Measurements from ENCODE around the gene VDAC2. TPM values are rescaled to one million over a fixed set of nuclear protein-coding genes. Genes with fewer than 3 reads are reported as not detected.
A peak's percentile ranks its signal among the peaks of the same experiment; 100 is the strongest.
"Not testable (repeated sequence)": the region's sequence is repeated elsewhere in the genome, so short reads cannot be mapped to it uniquely, and the experiment has no call there.

VDAC2 gene
- total RNA-seq, 1 donor from 2014 or later: 219 TPM

- no peaks in the 10 kb centered on the region for H3K9me3 Mint-ChIP-seq
Measured at GRCh38 chr10:75203724-75204123, 6.9 kb upstream of the VDAC2 start.

DNA sequence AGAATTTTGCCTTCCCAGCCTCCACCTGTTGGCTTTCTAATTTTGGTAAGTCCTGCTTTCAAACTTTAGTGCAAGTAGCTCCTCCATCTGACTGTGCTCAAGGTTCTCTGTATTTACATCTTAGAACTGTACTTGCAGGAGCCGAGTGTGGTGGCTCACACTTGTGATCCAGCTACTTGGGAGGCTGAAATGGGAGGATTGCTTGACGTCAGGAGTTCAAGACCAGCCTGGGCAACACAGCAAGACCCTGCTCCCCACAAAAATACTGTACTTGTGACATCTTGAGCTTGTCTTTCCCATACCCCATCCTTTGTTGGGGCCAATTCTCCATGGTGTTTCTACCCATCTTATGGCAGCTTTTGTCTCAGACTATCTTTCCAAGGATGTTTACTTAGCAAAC, 4.7 kb upstream of the VDAC2 start:
- DNase-seq (ENCODE audit: low spot score): no peak
- peaks cover 17% of the 10 kb centered on the region for H3K4me1 Mint-ChIP-seq (ENCODE audit: low read depth)
- H3K4me3 Mint-ChIP-seq (ENCODE audit: low read depth): no peak overlapping the region
- no peaks in the 10 kb centered on the region for H3K9me3 Mint-ChIP-seq
- H3K27ac Mint-ChIP-seq: no peak overlapping the region
- intact Hi-C loops (cut with micrococcal nuclease): no loop called here
- H3K27me3 Mint-ChIP-seq (ENCODE audit: low read depth): no peaks in the 10 kb centered on the region
- no peaks in the 10 kb centered on the region for H3K36me3 Mint-ChIP-seq (ENCODE audit: low read depth)

More at GRCh38 chr10:75203724-75204123, 6.9 kb upstream of the VDAC2 start:
- Mint-ChIP-seq H3K4me1 (ENCODE audit: low read depth) (peaks cover 12% of the 10 kb centered on the region), H3K27ac (no peak overlapping the region), H3K4me3 (ENCODE audit: low read depth) (no peak overlapping the region), H3K36me3 (ENCODE audit: low read depth) (no peaks in the 10 kb centered on the region), H3K27me3 (ENCODE audit: low read depth) (no peaks in the 10 kb centered on the region)
- no peak for DNase-seq (ENCODE audit: low spot score)
- intact Hi-C loops (cut with micrococcal nuclease): no loop called here

DNA sequence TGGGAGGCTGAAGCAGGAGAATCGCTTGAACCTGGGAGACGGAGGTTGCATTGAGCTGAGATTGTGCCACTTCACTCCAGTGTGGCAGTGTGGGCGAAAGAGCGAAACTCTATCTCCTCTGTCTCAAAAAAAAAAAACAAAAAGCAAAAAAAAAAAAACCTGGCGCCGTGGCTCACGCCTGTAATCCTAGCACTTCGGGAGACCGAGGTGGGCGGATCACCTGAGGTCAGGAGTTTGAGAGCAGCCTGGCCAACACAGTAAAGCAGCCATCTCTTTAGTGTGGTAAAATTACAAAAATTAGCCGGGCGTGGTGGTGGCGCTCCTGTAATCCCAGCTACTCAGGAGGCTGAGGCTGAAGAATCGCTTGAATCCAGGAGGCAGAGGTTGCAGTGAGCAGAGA, 4.0 kb upstream of the VDAC2 start:
- H3K27me3 Mint-ChIP-seq (ENCODE audit: low read depth); H3K27ac Mint-ChIP-seq; H3K36me3 Mint-ChIP-seq (ENCODE audit: low read depth); H3K4me3 Mint-ChIP-seq (ENCODE audit: low read depth); DNase-seq (ENCODE audit: low spot score); intact Hi-C loops (cut with micrococcal nuclease); H3K9me3 Mint-ChIP-seq: not testable (repeated sequence)
- peaks cover 20% of the 10 kb centered on the region for H3K4me1 Mint-ChIP-seq (ENCODE audit: low read depth)

DNA sequence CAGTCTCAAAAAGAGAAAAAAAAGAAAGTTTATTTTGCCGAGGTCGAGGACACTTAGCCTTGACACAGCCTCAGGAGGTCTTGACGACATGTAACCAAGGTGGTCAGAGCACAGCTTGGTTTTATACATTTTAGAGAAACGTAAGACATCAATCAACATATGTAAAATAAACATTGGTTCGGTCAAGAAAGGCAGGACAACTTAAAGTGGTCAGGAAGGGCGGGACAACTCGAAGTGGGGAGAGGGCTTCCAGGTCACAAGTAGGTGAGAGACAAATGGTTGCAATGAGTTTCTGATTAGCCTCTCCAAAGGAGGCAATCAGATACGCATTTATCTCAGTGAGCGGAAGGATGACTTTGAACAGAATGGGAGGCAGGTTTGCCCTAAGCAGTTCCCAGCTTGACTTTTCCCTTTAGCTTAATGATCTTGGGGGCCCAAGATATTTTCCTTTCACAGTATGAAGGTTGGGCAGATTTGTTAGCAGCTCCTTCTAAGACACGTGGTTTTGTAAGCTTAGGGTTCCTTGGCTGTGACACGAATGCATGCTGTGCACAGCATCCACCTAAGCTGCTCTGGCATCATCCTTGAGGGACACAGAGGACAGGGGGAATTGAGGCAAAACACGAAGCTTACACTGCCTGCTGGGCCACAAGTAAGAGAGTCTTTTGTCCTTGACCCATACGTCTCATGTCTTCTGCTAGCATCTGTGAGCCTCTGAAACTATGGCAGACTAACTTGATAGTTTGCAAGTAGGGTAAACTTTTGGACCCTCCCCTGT, 3.3 kb upstream of the VDAC2 start:
- Mint-ChIP-seq H3K27ac (peak overlapping the region; percentile 6), H3K27me3 (ENCODE audit: low read depth) (no peaks in the 10 kb centered on the region), H3K36me3 (ENCODE audit: low read depth) (peaks cover 12% of the 10 kb centered on the region), H3K9me3 (no peaks in the 10 kb centered on the region), H3K4me3 (ENCODE audit: low read depth) (no peak overlapping the region), H3K4me1 (ENCODE audit: low read depth) (peaks cover 23% of the 10 kb centered on the region)
- DNase-seq (ENCODE audit: low spot score): no peak
- intact Hi-C loops (cut with micrococcal nuclease): no loop called here

- intact Hi-C loops (cut with micrococcal nuclease): no loop called here
- Mint-ChIP-seq H3K9me3 (no peaks in the 10 kb centered on the region), H3K4me1 (ENCODE audit: low read depth) (peaks cover 27% of the 10 kb centered on the region), H3K27me3 (ENCODE audit: low read depth) (no peaks in the 10 kb centered on the region), H3K27ac (peak overlapping the region; percentile 52), H3K36me3 (ENCODE audit: low read depth) (peaks cover 17% of the 10 kb centered on the region), H3K4me3 (ENCODE audit: low read depth) (no peak overlapping the region)
- no peak for DNase-seq (ENCODE audit: low spot score)
Measured at GRCh38 chr10:75207857-75208144, 2.8 kb upstream of the VDAC2 start.

GRCh38 chr10:75208181-75208580, 2.4 kb upstream of the VDAC2 start:
- no peak for DNase-seq (ENCODE audit: low spot score)
- H3K4me1 Mint-ChIP-seq (ENCODE audit: low read depth): peaks cover 28% of the 10 kb centered on the region
- H3K9me3 Mint-ChIP-seq: no peaks in the 10 kb centered on the region
- intact Hi-C loops (cut with micrococcal nuclease): no loop called here
- H3K4me3 Mint-ChIP-seq (ENCODE audit: low read depth): peak overlapping the region; percentile 47
- H3K27ac Mint-ChIP-seq: peak overlapping the region; percentile 52
- H3K27me3 Mint-ChIP-seq (ENCODE audit: low read depth): no peaks in the 10 kb centered on the region
- H3K36me3 Mint-ChIP-seq (ENCODE audit: low read depth): peaks cover 21% of the 10 kb centered on the region

DNA sequence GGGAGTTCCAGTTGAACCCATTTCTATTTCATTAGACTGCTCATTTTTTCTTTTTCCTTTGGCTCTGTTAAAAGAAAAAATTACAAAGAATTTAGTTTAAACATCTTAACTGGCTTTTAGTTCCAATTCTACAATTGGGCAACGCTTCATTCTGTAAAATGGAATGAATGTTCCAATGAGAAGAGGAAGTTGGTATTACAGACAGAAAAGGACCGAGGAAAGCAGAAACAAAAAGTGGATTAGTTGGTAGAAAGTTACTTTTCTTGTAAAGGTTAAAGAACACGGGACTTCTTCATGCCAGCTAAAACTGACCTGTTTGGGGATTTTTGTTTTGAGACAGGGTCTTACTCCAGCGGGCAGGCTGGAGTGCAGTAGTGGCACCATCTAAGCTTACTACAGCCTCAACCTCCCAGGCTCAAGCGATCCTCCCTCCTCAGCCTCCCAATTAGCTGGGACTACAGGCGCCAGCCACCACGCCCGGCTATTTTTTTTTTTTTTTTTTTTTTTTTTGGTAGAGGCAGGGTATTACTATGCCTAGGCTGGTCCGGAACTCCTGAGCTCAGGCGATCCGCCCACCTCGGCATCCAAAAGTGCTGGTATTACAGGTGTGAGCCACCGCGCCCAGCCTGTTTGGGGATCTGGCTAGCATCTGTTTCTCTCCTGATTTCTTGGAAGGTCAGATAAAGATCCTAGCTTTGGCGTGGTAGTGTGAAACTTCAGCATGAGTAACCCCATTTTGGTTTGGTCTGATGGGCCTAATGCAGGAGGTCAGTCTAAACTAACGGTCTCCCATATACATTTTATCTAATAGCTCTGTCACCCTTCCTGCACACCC, 1.3 kb upstream of the VDAC2 start:
- no peak for DNase-seq (ENCODE audit: low spot score)
- Mint-ChIP-seq H3K4me3 (ENCODE audit: low read depth) (peak overlapping the region; percentile 95), H3K27ac (peak overlapping the region; percentile 100), H3K27me3 (ENCODE audit: low read depth) (no peaks in the 10 kb centered on the region), H3K4me1 (ENCODE audit: low read depth) (peaks cover 32% of the 10 kb centered on the region), H3K9me3 (no peaks in the 10 kb centered on the region), H3K36me3 (ENCODE audit: low read depth) (peaks cover 29% of the 10 kb centered on the region)
- intact Hi-C loops (cut with micrococcal nuclease): no loop called here

DNA sequence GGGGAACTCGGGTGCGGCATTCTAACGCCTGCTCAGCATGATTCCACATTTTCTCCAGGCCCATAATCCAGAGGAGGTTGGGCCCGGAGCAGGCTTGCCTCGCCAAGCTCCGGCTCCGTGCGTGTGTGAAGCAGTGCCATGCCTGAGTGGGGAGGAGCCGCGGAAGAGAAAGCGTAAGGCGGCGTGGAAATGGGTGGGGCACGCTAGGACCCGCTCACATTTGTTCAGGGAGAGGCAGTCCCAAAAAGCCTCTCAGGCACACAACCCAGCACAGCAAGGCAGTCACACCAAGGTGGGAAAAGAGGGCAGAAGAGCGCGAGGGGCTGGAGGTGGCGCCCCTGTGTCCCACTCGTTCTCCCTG, 695 bp upstream of the VDAC2 start:
- peaks cover 35% of the 10 kb centered on the region for H3K36me3 Mint-ChIP-seq (ENCODE audit: low read depth)
- peak overlapping the region; percentile 95 for H3K4me3 Mint-ChIP-seq (ENCODE audit: low read depth)
- peak; percentile 75 for DNase-seq (ENCODE audit: low spot score)
- peaks cover 32% of the 10 kb centered on the region for H3K4me1 Mint-ChIP-seq (ENCODE audit: low read depth)
- H3K27me3 Mint-ChIP-seq (ENCODE audit: low read depth): no peaks in the 10 kb centered on the region
- peak overlapping the region; percentile 100 for H3K27ac Mint-ChIP-seq
- no peaks in the 10 kb centered on the region for H3K9me3 Mint-ChIP-seq
- intact Hi-C loops (cut with micrococcal nuclease): loop anchor here (1.0 to 5.0 kb wide), 7 partner anchors 20 to 623 kb away; partner anchors contain the start of gene KAT6B

- H3K4me1 Mint-ChIP-seq (ENCODE audit: low read depth): peaks cover 34% of the 10 kb centered on the region
- no peaks in the 10 kb centered on the region for H3K9me3 Mint-ChIP-seq
- H3K27me3 Mint-ChIP-seq (ENCODE audit: low read depth): no peaks in the 10 kb centered on the region
- peak overlapping the region; percentile 97 for H3K27ac Mint-ChIP-seq
- peaks cover 43% of the 10 kb centered on the region for H3K36me3 Mint-ChIP-seq (ENCODE audit: low read depth)
- DNase-seq (ENCODE audit: low spot score): peak; percentile 24
- intact Hi-C loops (cut with micrococcal nuclease): loop anchor here (2.0 to 5.0 kb wide), 3 partner anchors 22 to 624 kb away; no protein-coding TSS in a partner anchor
- peak overlapping the region; percentile 97 for H3K4me3 Mint-ChIP-seq (ENCODE audit: low read depth)
Measured at GRCh38 chr10:75211007-75211691, 553 bp downstream of the VDAC2 start.

DNA sequence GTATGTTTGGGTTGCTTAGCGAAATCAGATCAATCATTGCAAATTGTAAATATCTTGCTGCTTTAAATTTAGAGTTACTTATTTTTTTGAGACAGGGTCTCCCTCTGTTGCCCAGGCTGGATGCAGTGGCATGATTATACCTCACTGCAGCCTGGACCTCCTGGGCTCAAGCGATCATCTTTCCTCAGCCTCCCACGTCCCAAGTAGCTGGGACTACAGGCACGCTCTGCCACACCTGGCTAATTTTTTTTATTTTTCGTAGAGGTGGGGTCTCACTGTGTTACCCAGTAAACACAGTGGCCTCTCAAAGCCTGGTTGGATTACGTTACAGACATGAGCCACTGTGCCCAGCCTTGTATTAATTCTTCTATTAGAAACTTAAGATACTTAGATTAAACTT, 1.7 kb downstream of the VDAC2 start:
- peak overlapping the region; percentile 97 for H3K4me3 Mint-ChIP-seq (ENCODE audit: low read depth)
- no peaks in the 10 kb centered on the region for H3K9me3 Mint-ChIP-seq
- no peak for DNase-seq (ENCODE audit: low spot score)
- peaks cover 40% of the 10 kb centered on the region for H3K4me1 Mint-ChIP-seq (ENCODE audit: low read depth)
- peaks cover 54% of the 10 kb centered on the region for H3K36me3 Mint-ChIP-seq (ENCODE audit: low read depth)
- no peaks in the 10 kb centered on the region for H3K27me3 Mint-ChIP-seq (ENCODE audit: low read depth)
- intact Hi-C loops (cut with micrococcal nuclease): loop anchor here (5.0 kb wide), 2 partner anchors 75 to 625 kb away; no protein-coding TSS in a partner anchor
- peak overlapping the region; percentile 12 for H3K27ac Mint-ChIP-seq

DNA sequence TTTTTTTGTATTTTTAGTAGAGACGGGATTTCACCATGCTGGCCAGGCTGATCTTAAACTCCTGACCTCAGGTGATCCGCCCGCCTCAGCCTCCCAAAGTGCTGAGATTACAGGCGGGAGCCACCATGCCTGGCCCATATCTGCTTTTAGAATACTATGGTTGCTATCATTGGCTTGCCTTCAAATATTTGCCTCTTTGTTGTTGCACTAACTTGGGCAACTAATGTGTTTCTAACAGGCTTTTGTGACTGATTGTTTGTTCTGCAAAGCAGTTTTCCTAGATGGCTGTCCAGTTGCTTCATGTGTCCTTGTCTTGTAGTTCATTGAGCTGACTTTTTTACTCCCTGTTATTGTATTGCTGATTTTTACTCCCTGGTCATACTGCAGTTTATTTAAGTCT, 9.7 kb downstream of the VDAC2 start:
- H3K36me3 Mint-ChIP-seq (ENCODE audit: low read depth): peaks cover 87% of the 10 kb centered on the region
- no peaks in the 10 kb centered on the region for H3K27me3 Mint-ChIP-seq (ENCODE audit: low read depth)
- no peak overlapping the region for H3K27ac Mint-ChIP-seq
- H3K4me3 Mint-ChIP-seq (ENCODE audit: low read depth): no peak overlapping the region
- intact Hi-C loops (cut with micrococcal nuclease): no loop called here
- peaks cover 32% of the 10 kb centered on the region for H3K4me1 Mint-ChIP-seq (ENCODE audit: low read depth)
- no peaks in the 10 kb centered on the region for H3K9me3 Mint-ChIP-seq
- DNase-seq (ENCODE audit: low spot score): no peak

- H3K4me3 Mint-ChIP-seq (ENCODE audit: low read depth); H3K9me3 Mint-ChIP-seq; H3K27ac Mint-ChIP-seq; H3K27me3 Mint-ChIP-seq (ENCODE audit: low read depth); intact Hi-C loops (cut with micrococcal nuclease); DNase-seq (ENCODE audit: low spot score): not testable (repeated sequence)
- peaks cover 86% of the 10 kb centered on the region for H3K36me3 Mint-ChIP-seq (ENCODE audit: low read depth)
- H3K4me1 Mint-ChIP-seq (ENCODE audit: low read depth): peaks cover 32% of the 10 kb centered on the region
Measured at GRCh38 chr10:75221492-75221891, 10.9 kb downstream of the VDAC2 start.

DNA sequence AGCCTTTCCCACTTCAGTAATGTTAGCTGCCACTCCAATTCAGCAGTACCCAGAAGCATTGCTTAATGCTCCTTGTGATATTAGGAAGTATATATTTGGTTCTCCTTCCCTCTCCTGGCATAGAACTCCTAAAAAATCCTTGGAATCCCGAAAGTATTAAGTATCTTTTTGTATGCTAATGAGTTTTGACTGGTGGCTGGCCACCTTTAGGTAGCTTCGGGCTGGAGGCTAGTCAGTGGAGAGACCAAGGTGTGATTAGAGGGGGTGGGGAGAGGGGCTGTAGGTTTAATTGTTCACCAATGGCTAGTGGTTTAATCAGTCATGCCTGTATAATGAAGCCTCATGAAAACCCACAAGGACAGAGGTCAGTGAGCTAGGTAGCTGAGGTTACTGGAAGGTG, 12.9 kb downstream of the VDAC2 start:
- peaks cover 28% of the 10 kb centered on the region for H3K4me1 Mint-ChIP-seq (ENCODE audit: low read depth)
- no peak overlapping the region for H3K27ac Mint-ChIP-seq
- no peak overlapping the region for H3K4me3 Mint-ChIP-seq (ENCODE audit: low read depth)
- intact Hi-C loops (cut with micrococcal nuclease): no loop called here
- no peak for DNase-seq (ENCODE audit: low spot score)
- no peaks in the 10 kb centered on the region for H3K27me3 Mint-ChIP-seq (ENCODE audit: low read depth)
- no peaks in the 10 kb centered on the region for H3K9me3 Mint-ChIP-seq
- peaks cover 76% of the 10 kb centered on the region for H3K36me3 Mint-ChIP-seq (ENCODE audit: low read depth)

All from activated T-helper 2 cell treated with anti-CD3 and anti-CD28 coated beads, Interferon-gamma antibody, Interleukin-2, Interleukin-4, amounts not matched to agents 10 μg/mL and 5 μg/mL and 100 μg/mL, durations not matched to agents 14 hours and 24 hours and 36 hours (primary cell).